CD4-positive, alpha-beta T cell treated with Interleukin-12 subunit alpha and Interleukin-12 subunit beta, for 1 hour (primary cell): ENCODE results near the gene PTGS1.
"Not testable (repeated sequence)": the region's sequence is repeated elsewhere in the genome, so short reads cannot be mapped to it uniquely, and the experiment has no call there.

ENCODE experiments used
- DNase-seq: peaks from one replicate; pipeline ENCODE4 v3.0.0-alpha.2; 2020

PTGS1 gene

GRCh38 chr9:122347348-122348287 is 23.2 kb upstream of the PTGS1 start:
- DNase-seq = no peak

DNA sequence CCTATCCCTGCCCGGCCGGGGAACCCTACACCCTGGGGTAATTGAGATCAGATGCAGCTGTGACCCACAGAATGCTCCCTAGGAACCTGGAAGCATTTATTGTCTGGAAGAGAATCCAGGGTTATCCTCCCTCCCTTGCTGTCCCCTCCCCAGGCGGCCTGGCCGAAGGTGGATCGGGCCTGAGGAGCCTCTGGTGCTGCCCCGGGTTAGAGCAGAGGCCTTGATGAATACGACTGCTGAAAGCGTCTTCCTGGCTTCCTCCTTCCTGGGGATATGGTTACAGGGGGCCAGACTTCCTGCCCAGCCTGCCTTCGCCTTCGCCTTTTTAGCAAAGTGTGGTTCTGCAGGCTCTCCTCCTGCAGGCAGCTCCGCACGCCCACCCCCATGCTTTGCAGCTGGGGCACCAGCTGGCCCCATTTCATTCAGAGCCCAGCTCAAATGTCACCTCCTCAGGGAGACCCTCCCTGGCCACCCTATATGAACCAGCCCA is 22.5 kb upstream of the PTGS1 start:
- DNase-seq = no peak

DNA sequence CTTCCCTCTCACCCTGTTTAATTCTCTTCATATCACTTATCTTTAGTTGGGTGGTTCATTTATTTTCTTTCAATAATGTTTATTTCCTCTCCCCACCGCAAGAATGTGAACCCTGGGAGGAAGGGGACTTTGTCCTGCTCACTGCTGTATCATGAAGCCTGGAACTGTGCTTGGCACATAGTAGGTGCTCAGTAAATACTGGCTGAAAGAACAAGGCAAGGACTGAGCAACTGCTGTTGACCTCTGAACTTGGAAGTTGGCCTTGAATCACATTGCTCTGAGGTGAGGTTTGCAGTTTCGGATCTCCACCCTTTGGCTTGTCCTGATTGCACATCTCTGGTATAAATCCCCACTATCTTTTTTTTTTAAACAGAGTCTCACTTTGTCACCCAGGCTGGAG is 22.0 kb upstream of the PTGS1 start:
- DNase-seq = no peak

GRCh38 chr9:122349201-122349600 is 21.6 kb upstream of the PTGS1 start:
- DNase-seq = no peak

GRCh38 chr9:122350577-122351355 is 20.1 kb upstream of the PTGS1 start:
- peak; percentile 74 for DNase-seq

- no peak for DNase-seq
These were observed 16.2 kb upstream of the PTGS1 start for GRCh38 chr9:122354536-122355199.

DNA sequence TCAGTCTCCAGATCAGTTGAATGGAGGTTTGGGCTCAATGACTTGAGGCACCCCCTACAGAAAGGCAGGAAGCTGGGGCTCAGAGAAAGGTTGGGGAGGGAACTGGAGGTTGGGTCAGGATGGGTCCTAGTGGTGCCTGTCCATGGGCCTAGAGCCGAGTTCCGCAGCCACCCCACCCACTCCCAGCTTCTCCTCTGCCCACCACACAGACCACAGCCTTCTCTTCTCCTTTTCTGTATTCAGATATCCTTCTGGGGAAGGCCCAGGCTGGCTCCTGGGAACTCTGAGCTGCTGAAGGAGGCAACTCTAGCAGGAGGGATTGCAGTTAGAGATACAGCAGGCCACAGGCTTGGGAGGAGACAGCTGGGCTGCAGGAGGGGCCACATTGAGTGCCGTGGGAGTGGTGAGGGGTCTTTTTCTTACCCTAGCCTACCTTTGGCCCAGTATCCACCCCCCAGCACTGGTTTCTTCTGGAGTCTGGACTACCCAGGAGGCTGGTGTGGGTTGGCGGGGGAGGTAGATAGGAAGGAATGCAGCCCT is 15.4 kb upstream of the PTGS1 start:
- no peak for DNase-seq

DNA sequence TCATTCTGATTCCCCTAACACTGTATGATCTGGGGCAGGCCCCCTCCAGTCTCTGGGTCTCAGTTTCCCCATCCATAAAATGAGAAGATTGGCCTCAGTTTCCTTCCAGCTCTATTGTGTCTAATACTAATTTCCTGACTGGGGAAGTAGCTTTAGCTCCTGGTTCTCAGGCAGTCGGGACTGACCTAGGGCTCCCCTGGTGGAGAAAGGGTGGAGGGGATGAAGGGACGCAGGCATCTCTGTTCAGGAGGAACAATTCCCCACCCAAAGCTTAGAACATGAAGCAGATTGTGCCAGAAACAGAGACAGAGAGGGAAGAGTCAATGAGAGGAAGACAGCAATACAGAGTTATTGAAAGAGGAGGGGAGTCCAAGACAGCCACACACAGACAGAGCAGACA is 14.2 kb upstream of the PTGS1 start:
- no peak for DNase-seq

DNA sequence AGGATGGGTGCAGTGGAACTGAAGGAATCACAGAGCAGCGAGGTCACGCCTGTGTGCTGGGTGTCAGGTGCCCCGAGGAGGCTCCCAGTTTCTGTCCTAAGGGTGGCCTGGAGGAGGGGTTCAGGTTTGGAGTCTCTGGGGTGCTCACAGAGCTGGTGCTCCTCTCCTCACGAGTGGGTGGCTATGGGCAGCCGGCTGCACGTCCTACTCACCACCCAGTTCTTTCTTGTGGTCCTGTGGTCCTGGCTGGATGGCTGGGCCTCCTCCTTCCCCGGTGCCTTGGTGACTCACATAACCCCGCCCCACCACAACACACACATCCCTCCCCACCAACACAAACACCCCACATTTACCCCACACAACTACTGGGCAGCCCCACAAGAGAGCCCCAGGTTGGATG is 9.9 kb upstream of the PTGS1 start:
- DNase-seq = no peak

GRCh38 chr9:122363131-122363530 is 7.7 kb upstream of the PTGS1 start:
- not testable (repeated sequence) for DNase-seq

DNA sequence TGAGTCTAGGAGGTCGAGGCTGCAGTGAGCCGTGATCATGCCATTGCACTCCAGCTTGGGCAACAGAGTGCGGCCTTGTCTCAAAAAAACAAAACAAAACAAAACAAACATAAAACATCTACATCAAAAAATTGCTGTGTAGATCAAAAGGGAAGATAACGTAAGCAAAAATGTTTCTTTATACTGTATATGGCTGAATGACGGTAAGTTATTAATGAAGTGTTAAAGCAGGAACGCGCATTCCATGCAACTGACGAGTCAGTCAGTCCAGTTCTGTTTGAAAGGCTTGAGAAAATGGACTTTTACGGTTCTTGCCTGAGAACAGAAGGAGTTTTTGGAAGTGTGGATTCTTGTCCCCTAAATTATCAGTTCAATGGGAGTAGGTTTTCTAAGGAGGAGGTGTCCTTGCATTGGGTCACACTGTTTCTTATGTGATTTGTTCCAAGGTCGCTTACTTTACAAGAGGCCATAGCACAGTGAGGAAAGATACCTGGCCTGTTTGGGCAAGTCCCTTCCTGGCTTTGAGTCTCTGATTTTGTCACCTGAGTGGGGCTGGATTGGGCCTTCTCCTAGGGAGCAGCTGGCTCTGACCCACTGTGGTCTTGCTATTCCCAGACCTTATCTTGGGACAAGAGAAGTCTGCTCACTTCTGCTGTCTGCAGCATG is 6.6 kb upstream of the PTGS1 start:
- DNase-seq = no peak

DNA sequence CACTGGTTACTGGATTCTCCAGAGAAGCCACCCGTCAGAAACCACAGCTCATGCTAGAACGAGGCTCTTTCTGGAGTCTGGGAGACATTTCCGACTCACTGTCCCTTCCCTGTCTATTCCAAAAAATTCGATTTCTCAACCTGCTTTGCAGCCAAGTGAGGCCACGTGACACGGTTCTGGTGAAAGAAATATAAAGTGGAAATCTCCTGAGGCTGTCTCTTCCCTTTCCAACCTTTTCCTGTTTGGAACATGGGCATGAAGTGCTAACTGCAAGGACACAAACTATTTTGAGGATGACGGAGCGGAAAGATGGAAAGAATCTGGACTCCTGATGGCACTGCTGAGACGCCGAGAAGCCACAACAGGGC is 6.1 kb upstream of the PTGS1 start:
- DNase-seq = no peak

DNA sequence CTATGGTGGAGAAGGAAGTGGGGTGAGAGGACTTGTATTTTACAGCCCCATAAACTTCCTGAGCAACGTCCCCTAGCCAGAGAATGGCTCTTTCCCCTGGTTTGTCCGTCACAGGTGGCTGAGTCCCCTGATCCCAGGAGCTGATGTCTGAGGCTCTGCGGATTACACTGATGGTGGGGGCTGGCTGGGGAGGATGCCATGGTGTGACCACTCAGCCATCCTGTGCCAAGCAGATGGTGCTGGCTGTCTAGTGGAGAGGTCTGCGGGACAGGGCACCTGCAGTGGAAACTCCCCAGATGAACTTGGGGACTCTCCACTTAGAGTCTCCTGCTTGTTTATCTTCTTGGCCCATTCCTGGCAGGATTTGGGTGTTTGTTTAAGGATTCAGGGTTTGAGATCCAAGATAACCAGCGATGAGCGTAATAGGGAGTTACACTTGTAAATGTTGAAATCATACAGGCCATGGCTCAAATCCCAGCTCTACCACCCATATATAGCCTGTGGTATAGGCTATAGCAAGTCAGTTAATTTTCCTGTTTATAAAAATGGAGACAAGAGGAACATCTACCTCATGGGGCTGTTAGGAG is 4.7 kb upstream of the PTGS1 start:
- DNase-seq = no peak

- no peak for DNase-seq
These were observed 3.8 kb upstream of the PTGS1 start for GRCh38 chr9:122367065-122367464.

DNA sequence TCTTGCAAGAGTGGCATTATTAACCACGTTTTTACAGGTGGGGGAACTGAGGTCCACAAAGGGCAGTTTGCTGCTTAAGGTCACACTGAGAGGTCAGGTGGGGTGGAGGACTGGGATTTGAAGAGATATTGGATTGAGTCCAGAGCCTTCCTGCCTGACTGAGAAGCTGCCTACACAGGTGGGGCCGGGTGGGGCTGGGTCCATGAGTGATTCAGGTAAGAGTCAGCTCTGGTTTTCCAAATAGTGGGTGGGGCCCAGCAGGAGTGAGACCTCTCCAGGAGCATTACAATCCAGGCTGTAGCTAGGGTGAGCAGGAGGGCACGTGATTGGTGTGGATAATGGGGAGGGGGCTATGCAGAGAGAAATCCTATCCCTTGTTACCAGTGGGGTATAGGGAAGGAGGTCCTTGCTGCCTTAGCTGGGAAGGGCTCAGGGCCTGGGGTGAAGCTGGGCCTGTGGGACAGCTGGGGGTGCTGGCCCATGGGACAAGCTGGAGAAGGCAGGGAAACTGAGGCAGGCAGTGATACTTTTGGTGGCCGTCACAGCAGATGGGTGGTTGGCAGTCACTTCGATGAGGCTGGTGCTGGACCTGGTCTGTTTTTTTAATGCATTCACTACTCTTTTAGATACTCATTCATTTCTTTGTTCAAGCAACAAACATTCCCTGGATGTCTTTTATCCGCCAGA is 2.9 kb upstream of the PTGS1 start:
- DNase-seq = no peak

DNA sequence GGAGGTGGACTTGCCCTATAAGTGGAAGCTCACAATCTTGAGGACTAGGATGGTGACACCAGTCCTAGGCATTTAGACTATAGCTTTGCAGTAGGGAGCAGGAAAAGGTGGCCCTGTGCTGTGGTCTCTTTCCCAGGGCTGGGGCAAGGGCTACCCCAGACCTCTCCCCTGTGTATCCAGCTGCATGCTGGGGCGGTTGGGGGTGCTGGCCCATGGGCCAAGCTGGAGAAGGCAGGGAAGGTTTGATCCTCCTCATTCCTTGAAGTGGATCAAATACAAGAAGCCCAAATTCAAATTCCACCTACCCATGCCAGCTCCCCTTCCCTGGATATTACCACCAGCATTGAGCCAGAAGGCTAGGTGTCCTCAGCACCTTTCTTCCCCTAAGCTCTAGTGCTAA is 2.2 kb upstream of the PTGS1 start:
- DNase-seq = no peak

DNA sequence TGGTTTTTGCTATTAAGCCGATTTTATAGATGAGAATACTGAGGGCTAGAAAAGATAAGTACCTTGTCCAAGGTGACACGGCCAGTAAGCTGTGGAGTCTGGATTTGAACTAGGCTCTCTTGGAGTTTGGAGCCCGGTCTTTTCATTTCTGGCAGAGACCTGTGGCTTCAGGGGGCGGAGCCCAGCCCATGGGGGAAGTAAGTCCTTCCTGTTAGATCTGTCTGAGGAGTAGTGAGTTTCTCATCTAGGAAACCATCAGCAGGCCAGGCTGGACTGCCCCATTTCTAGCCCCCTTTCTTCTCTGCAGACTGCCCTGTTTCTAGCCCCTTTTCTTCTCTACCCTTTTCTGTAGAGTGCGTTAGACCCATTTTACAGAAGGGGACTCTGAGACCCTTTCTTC is 521 bp upstream of the PTGS1 start:
- DNase-seq = no peak

GRCh38 chr9:122371846-122372245 is 1.0 kb downstream of the PTGS1 start:
- no peak for DNase-seq

DNA sequence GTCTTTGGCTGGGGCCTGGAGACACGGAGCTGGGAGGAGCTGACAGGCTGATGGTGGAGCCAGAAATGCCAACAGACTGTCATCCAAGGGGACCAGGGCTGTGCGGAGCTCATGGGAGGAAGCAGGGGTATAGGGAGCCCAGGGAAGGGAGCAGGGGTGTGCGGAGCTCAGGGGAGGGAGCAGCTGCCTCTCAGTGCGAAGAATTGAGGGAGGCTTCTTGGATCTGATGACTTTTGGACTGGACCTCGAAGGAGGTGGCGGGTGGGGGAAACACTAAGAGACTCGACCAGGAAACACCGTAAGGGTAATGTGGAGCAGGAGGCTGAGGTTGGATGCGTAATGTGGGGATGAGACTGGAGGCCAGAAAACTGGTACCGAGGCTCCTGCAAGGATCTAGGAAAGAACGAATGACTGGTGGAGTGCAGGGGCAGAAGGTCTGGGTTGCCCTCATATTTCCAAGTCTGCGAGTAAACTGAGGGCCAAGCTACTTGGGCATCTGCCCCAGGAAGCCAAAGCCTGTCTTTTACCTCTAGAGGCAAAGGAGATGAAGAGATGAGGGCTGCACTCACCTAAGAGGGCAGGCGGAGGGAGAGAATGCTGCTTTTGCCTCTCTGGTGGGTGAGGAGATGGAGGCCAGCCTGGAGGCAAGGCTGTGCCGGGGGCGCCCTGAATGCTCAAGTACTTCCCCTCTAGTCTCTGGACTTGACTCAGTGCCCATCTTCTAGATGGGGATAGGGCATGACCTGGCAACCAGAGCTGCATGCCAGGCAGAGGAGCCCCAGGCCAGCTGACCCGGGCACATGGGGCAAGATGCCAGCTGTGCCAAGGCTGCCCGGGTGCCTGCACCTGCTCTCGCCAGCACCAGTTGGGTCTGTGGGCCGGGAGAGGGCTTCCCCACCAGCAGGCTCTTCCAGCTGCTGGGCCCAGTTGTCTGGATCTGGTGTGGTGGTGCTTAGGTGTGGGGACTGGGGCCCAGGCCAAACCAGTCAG is 2.3 kb downstream of the PTGS1 start:
- no peak for DNase-seq

GRCh38 chr9:122374885-122375420 is 4.1 kb downstream of the PTGS1 start:
- no peak for DNase-seq
